ENCODE results near the gene COL6A2.

GRCh38 chr21:46078978-46079351, 18.9 kb upstream of the COL6A2 start:
- no peak for TF ChIP-seq CTCF (conservative IDR thresholded peaks at IDR 0.05; ENCODE audit: low read depth, low read length)
- TF ChIP-seq EZH2 (IDR thresholded peaks at IDR 0.05; ENCODE audit: borderline replicate concordance, low read depth, low read length, poor library complexity, severe bottlenecking) = no peak
